ENCODE results near the gene STARD3.
A peak's percentile ranks its signal among the peaks of the same experiment; 100 is the strongest.

The STARD3 gene

GRCh38 chr17:39661744-39662541, 25.0 kb downstream of the STARD3 start:
- DNase-seq: no peak

DNA sequence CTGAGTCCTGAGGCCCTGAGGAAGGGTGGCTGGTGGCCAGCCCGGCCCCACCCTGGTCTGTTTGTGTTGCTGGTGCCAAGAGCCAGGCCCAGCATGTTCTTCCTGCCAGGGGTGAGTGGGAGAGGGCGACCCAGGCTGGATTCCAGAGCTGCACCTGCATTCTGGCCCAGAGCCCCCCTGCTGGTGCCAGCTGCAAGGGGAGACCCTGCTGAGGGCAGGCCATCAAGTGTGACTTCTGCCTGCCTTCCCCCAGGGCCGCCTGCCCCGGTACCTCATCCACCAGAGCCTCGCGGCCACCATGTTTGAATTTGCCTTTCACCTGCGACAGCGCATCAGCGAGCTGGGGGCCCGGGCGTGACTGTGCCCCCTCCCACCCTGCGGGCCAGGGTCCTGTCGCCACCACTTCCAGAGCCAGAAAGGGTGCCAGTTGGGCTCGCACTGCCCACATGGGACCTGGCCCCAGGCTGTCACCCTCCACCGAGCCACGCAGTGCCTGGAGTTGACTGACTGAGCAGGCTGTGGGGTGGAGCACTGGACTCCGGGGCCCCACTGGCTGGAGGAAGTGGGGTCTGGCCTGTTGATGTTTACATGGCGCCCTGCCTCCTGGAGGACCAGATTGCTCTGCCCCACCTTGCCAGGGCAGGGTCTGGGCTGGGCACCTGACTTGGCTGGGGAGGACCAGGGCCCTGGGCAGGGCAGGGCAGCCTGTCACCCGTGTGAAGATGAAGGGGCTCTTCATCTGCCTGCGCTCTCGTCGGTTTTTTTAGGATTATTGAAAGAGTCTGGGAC, 25.8 kb downstream of the STARD3 start:
- DNase-seq: no peak

GRCh38 chr17:39663340-39663687, 26.4 kb downstream of the STARD3 start:
- no peak for DNase-seq

GRCh38 chr17:39663688-39664580, 27.0 kb downstream of the STARD3 start:
- DNase-seq: no peak

- DNase-seq: no peak
Measured at GRCh38 chr17:39664581-39665561, 27.9 kb downstream of the STARD3 start, which contains the start of gene TCAP. TSS of gene TCAP (plus strand) at chr17:39665349. CDS start at chr17:39665360, 11 bp downstream.

DNA sequence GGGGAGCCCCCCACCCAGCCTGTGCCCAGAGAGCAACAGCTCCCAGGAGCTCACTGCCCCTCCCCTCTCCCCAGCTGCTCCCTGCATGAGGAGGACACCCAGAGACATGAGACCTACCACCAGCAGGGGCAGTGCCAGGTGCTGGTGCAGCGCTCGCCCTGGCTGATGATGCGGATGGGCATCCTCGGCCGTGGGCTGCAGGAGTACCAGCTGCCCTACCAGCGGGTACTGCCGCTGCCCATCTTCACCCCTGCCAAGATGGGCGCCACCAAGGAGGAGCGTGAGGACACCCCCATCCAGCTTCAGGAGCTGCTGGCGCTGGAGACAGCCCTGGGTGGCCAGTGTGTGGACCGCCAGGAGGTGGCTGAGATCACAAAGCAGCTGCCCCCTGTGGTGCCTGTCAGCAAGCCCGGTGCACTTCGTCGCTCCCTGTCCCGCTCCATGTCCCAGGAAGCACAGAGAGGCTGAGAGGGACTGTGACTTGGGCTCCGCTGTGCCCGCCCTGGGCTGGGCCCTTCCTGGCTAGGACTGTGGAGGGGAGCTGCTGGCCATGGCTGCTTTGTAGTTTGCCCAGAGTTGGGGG, 28.8 kb downstream of the STARD3 start:
- no peak for DNase-seq

DNA sequence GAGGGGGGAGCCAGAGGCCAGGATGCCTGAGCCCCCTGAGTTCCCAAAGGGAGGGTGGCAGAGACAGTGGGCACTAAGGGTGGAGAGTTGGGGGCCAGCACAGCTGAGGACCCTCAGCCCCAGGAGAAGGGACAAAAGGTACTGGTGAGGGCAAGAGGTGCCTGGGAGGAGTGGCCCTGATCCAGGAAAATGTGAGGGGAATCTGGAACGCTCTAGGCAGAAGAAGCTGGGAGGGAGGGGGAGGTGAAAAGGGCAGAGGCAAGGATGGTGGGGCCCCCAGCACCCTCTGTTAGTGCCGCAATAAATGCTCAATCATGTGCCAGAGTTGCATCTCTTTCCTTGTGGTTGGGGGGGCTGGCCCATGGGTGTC, 29.3 kb downstream of the STARD3 start:
- no peak for DNase-seq

DNA sequence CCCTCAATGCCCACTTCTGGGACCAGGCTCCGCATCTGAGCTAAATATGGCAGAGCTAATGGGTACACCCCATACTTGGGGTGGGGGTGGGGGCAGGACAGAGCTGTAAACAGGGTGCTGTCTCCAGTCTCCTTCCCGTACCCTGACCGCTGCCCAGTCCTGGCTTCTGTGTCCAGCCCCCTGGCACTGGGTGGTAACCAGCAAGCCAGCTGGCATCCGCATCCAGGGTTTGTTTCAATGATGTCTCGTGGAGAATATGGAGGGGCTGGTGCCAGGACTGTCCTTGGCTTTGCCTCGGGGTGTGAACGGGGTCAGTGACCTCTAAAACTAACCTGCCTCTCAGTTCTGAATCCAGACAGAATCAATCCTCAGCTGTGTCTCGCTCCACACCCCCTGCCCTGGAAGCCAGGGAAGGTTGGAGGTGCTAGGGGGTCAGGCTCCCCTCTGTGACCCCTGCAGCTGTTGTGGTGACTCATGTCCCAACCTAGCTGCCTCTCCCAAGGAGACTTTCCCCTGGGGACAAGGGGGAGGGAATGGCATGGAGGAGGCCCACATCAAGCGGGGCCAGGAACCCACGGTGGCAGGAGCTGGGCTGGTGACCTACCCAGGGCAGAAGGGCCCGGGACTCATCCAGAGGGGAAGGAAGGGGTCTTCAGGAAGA, 29.8 kb downstream of the STARD3 start:
- no peak for DNase-seq

- no peak for DNase-seq
Measured at GRCh38 chr17:39667262-39667944, 30.5 kb downstream of the STARD3 start.

- peak; percentile 51 for DNase-seq
Measured at GRCh38 chr17:39667945-39668924, 31.3 kb downstream of the STARD3 start, which contains the start of gene PNMT. TSS of gene PNMT (plus strand) at chr17:39668453. CDS start at chr17:39668476, 23 bp downstream.

DNA sequence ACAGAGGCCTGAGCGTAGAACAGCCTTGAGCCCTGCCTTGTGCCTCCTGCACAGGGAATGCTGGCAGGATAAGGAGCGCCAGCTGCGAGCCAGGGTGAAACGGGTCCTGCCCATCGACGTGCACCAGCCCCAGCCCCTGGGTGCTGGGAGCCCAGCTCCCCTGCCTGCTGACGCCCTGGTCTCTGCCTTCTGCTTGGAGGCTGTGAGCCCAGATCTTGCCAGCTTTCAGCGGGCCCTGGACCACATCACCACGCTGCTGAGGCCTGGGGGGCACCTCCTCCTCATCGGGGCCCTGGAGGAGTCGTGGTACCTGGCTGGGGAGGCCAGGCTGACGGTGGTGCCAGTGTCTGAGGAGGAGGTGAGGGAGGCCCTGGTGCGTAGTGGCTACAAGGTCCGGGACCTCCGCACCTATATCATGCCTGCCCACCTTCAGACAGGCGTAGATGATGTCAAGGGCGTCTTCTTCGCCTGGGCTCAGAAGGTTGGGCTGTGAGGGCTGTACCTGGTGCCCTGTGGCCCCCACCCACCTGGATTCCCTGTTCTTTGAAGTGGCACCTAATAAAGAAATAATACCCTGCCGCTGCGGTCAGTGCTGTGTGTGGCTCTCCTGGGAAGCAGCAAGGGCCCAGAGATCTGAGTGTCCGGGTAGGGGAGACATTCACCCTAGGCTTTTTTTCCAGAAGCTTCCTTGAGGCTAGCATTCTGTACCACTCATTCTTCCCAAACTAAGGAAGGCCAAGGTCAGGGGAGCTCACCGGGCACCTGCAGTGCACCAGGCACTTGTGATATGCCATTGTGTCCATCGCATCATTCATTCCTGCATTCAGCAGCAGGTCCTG, 33.2 kb downstream of the STARD3 start:
- no peak for DNase-seq

- no peak for DNase-seq
Measured at GRCh38 chr17:39670746-39671145, 33.8 kb downstream of the STARD3 start.

DNA sequence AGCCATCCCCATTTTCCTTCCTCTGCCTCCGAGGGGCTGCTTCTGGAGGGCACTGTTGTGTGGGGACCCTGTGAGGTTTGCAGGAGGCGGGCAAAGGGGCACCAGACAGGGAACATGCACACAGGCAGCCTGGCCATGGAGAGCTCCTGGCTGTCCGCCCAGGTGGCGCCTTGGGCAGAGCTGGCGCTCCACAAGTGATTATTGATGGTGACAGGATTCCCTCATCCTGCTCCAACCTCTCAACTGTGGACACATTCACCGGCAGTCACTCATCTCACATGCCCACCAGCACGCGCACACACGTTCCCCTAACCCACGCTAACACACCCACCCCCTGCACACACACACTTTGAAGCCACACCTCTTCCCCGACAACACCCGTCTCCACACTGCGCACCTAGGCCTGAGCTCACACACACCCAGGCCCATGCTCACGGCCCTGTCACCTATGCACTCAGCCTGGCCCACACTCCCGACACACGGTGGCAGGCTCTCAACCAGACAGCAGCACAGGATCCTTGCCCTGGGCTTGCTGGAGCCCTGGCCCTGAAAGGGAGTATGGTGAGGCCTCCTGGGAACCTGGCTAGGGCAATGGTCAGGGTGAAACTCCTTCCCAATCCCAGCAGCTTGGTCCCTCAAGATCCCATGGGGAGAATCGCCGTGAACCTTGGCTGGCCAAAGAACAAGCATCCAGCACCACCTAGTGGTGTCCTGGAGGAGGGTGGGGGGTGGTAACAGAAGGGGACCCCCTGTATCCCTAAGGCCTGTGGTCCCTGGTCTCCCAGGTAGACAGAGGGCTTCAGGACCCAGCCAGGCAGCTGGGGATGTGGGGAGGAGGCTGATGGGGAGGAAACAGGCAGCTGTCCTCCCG, 34.9 kb downstream of the STARD3 start:
- DNase-seq: peak; percentile 21

GRCh38 chr17:39672522-39673334, 35.8 kb downstream of the STARD3 start:
- no peak for DNase-seq

DNA sequence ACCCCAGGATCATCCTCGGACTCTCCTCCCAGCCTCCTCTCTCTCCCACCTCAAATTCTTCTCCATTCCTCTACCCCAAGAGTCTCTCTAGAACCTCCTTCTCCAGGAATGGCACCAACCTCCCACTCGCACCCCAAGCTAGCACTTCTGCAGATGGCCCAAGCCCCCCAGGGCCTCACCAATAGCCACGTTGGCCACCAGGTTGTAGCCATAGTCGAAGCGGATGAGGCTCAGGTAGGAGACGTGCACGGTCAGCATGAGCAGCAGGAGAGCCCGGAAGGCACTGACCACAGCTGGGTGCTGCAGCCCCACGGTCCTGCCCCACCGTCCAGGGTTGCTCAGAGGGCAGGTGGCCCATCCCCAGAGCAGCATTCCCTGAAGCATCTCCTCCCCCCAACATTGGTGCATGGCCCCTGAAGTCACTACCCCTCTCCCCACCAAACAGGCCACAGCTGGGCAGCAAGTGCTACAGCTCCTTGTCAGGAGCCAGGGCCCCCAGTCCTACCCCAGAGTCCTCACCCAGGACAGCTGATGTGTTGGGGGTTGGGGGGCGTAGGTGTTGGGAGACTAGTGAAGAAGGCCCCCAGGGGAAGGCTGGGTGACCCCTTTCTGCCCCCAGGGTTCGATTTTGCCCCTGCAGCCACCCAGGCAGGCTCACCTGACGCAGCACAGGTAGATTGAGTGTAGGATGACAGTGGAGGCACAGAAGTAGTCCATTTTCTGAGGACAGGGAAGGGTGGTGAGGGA, 36.6 kb downstream of the STARD3 start:
- no peak for DNase-seq
